ENCODE data around the gene ANO10. TPM values are rescaled to one million over a fixed set of nuclear protein-coding genes. Genes with fewer than 3 reads are reported as not detected.

The ANO10 gene
- total and polyA plus RNA-seq, 7 donors, result 9.0 to 30.5 (median 16.8) TPM

- no peak overlapping the region for H3K27ac ChIP-seq
- H3K9me3 ChIP-seq, result no peaks in the 10 kb centered on the region
- H3K36me3 ChIP-seq, result no peaks in the 10 kb centered on the region
- H3K27me3 ChIP-seq, result no peaks in the 10 kb centered on the region
- H3K4me1 ChIP-seq, result peaks cover 0 to 7% (median 3%) of the 10 kb centered on the region in 4 donors
- intact Hi-C loops (cut with DNase I), result no loop called here
- H3K4me3 ChIP-seq, result no peak overlapping the region
- TF ChIP-seq POLR2A (IDR thresholded peaks at IDR 0.05) (no peak), CTCF (IDR thresholded peaks at IDR 0.05) (no peak), POLR2AphosphoS5 (IDR thresholded peaks at IDR 0.05) (no peak), EP300 (IDR thresholded peaks at IDR 0.05) (no peak)
- WGBS, 2 donors, result 86 to 90% methylated on average over 2 of the region's 2 CpGs
- DNase-seq, result no peak
Measured at GRCh38 chr3:43627360-43627759, 5.5 kb upstream of the ANO10 start.

- intact Hi-C loops (cut with DNase I), result loop anchor here (5.0 kb wide), 3 partner anchors 42 to 337 kb away; partner anchors contain the start of gene SNRK
- 94% methylated on average over 6 of the region's 6 CpGs for WGBS, 2 donors
- H3K4me1 ChIP-seq, result peaks cover 0 to 16% (median 12%) of the 10 kb centered on the region in 4 donors
- DNase-seq, result no peak
- no peaks in the 10 kb centered on the region for H3K27me3 ChIP-seq
- H3K27ac ChIP-seq, result no peak overlapping the region
- H3K9me3 ChIP-seq, result no peaks in the 10 kb centered on the region
- TF ChIP-seq POLR2AphosphoS5 (IDR thresholded peaks at IDR 0.05), result no peak
- no peak for TF ChIP-seq EP300 (IDR thresholded peaks at IDR 0.05)
- H3K36me3 ChIP-seq, result no peaks in the 10 kb centered on the region
- H3K4me3 ChIP-seq, result no peak overlapping the region
Measured at GRCh38 chr3:43624619-43625305, 3.0 kb upstream of the ANO10 start.

- no peak for DNase-seq
- Histone ChIP-seq H3K4me3 (peak overlapping the region; percentile 64 to 90 (median 83)), H3K36me3 (no peaks in the 10 kb centered on the region), H3K27me3 (no peaks in the 10 kb centered on the region), H3K9me3 (no peaks in the 10 kb centered on the region), H3K27ac (peak overlapping the region; percentile 79 to 91 (median 85)), H3K4me1 (peaks cover 0 to 16% (median 12%) of the 10 kb centered on the region in 4 donors)
- WGBS, 2 donors, result 5 to 16% methylated on average over 24 of the region's 24 CpGs
- intact Hi-C loops (cut with DNase I), result loop anchor here (2.0 to 5.0 kb wide), 4 partner anchors 39 to 334 kb away; partner anchors contain the start of genes ABHD5 and SNRK
- no peak for TF ChIP-seq CTCF (IDR thresholded peaks at IDR 0.05)
- no peak for TF ChIP-seq POLR2AphosphoS5 (IDR thresholded peaks at IDR 0.05)
- no peak for TF ChIP-seq POLR2A (IDR thresholded peaks at IDR 0.05)
- TF ChIP-seq EP300 (IDR thresholded peaks at IDR 0.05), result no peak
Measured at GRCh38 chr3:43620831-43621655, 768 bp downstream of the ANO10 start.

- no peaks in the 10 kb centered on the region for H3K27me3 ChIP-seq
- H3K9me3 ChIP-seq, result no peaks in the 10 kb centered on the region
- TF ChIP-seq CTCF (IDR thresholded peaks at IDR 0.05) (no peak), POLR2AphosphoS5 (IDR thresholded peaks at IDR 0.05) (no peak)
- intact Hi-C loops (cut with DNase I), result no loop called here
- H3K36me3 ChIP-seq, result no peaks in the 10 kb centered on the region
- H3K27ac ChIP-seq, result no peak overlapping the region
- WGBS, 2 donors, result 93 to 95% methylated on average over 5 of the region's 5 CpGs
- no peak overlapping the region for H3K4me3 ChIP-seq
- DNase-seq, result no peak
- peaks cover 0 to 16% (median 12%) of the 10 kb centered on the region in 4 donors for H3K4me1 ChIP-seq
Measured at GRCh38 chr3:43619588-43619987, 2.2 kb downstream of the ANO10 start.

- H3K4me1 ChIP-seq, result peaks cover 0 to 16% (median 12%) of the 10 kb centered on the region in 4 donors
- intact Hi-C loops (cut with DNase I), result no loop called here
- WGBS, 2 donors, result 81 to 97% methylated on average over 1 of the region's 1 CpG
- no peak for DNase-seq
- H3K27ac ChIP-seq, result no peak overlapping the region
- H3K4me3 ChIP-seq, result no peak overlapping the region
- no peaks in the 10 kb centered on the region for H3K9me3 ChIP-seq
- H3K36me3 ChIP-seq, result no peaks in the 10 kb centered on the region
- TF ChIP-seq POLR2A (IDR thresholded peaks at IDR 0.05) (no peak), CTCF (IDR thresholded peaks at IDR 0.05) (no peak), EP300 (IDR thresholded peaks at IDR 0.05) (no peak), POLR2AphosphoS5 (IDR thresholded peaks at IDR 0.05) (no peak)
- no peaks in the 10 kb centered on the region for H3K27me3 ChIP-seq
Measured at GRCh38 chr3:43618142-43618541, 3.7 kb downstream of the ANO10 start.
